NCI-H82 treated with DMSO at 0.1 percent for 48 hours (cell line): Measurements from ENCODE around the gene PPP6C.
"Not testable (repeated sequence)": the region's sequence is repeated elsewhere in the genome, so short reads cannot be mapped to it uniquely, and the experiment has no call there.

Source experiments
- DNase-seq: peaks from one replicate; lab custom pipeline; 2025; ENCODE audit not compliant: unreplicated experiment; lab: John Stamatoyannopoulos, UW

PPP6C gene

GRCh38 chr9:125142560-125143376, 46.8 kb downstream of the PPP6C start:
- DNase-seq = no peak

- DNase-seq = no peak
Measured at GRCh38 chr9:125141751-125142150, 47.9 kb downstream of the PPP6C start.

GRCh38 chr9:125141251-125141650, 48.4 kb downstream of the PPP6C start:
- no peak for DNase-seq

GRCh38 chr9:125140576-125140975, 49.0 kb downstream of the PPP6C start:
- DNase-seq = no peak

GRCh38 chr9:125137200-125137599, 52.4 kb downstream of the PPP6C start:
- no peak for DNase-seq

GRCh38 chr9:125134976-125135375, 54.6 kb downstream of the PPP6C start:
- no peak for DNase-seq

- DNase-seq = no peak
Measured at GRCh38 chr9:125133403-125134329, 55.9 kb downstream of the PPP6C start.

- DNase-seq = no peak
Measured at GRCh38 chr9:125131778-125132177, 57.8 kb downstream of the PPP6C start.

GRCh38 chr9:125126019-125126746, 63.4 kb downstream of the PPP6C start:
- DNase-seq = no peak

GRCh38 chr9:125125523-125125922, 64.1 kb downstream of the PPP6C start:
- DNase-seq = no peak

GRCh38 chr9:125121146-125121545, 68.5 kb downstream of the PPP6C start:
- no peak for DNase-seq

GRCh38 chr9:125119643-125120286, 69.8 kb downstream of the PPP6C start:
- no peak for DNase-seq

GRCh38 chr9:125118696-125119095, 70.9 kb downstream of the PPP6C start:
- DNase-seq = not testable (repeated sequence)

GRCh38 chr9:125114503-125114902, 75.1 kb downstream of the PPP6C start:
- not testable (repeated sequence) for DNase-seq

GRCh38 chr9:125110464-125110863, 79.1 kb downstream of the PPP6C start:
- DNase-seq = no peak

- not testable (repeated sequence) for DNase-seq
Measured at GRCh38 chr9:125108541-125108940, 81.1 kb downstream of the PPP6C start.

- DNase-seq = no peak
Measured at GRCh38 chr9:125106285-125106893, 83.2 kb downstream of the PPP6C start.

- DNase-seq = no peak
Measured at GRCh38 chr9:125103770-125104460, 85.7 kb downstream of the PPP6C start.

- DNase-seq = no peak
Measured at GRCh38 chr9:125103021-125103420, 86.6 kb downstream of the PPP6C start.

GRCh38 chr9:125100822-125101221, 88.8 kb downstream of the PPP6C start:
- no peak for DNase-seq
